Measurements from ENCODE around the gene PIGK. TPM values are rescaled to one million over a fixed set of nuclear protein-coding genes. Genes with fewer than 3 reads are reported as not detected.

Gene PIGK
- total and polyA plus RNA-seq, 2 donors (not counting 3 experiments of a cell fraction or from before 2014, with no cell fraction given), result 12.3 to 32.3 TPM

- no peak overlapping the region for H3K4me3 ChIP-seq (replicated peaks in 1 of 3; ENCODE audit: insufficient read depth in 1 of 3, low read depth in 1 of 3, low read length in 3 of 3)
- no peak overlapping the region for H3K27ac ChIP-seq (ENCODE audit: insufficient read depth, low read depth, low read length)
- POLR2A ChIA-PET, result no interaction called here
- TF ChIP-seq CTCF (IDR thresholded peaks at IDR 0.05; ENCODE audit: extremely low read depth in 1 of 2, insufficient read depth in 1 of 2, low read depth in 1 of 2, low read length in 2 of 2) (no peak), MAX (IDR thresholded peaks at IDR 0.05; ENCODE audit: insufficient read depth, insufficient read length) (no peak), JUN (IDR thresholded peaks at IDR 0.05; ENCODE audit: borderline replicate concordance, insufficient read depth, insufficient read length, low read depth) (no peak), EZH2 (IDR thresholded peaks at IDR 0.05; ENCODE audit: borderline replicate concordance, low read depth, low read length, severe bottlenecking) (no peak), POLR2A (IDR thresholded peaks at IDR 0.05; ENCODE audit: low read depth, low read length) (no peak), FOS (IDR thresholded peaks at IDR 0.05; ENCODE audit: borderline replicate concordance, insufficient read depth, low read length) (no peak), GATA2 (IDR thresholded peaks at IDR 0.05; ENCODE audit: insufficient read depth, insufficient read length, low read depth, low read length) (no peak), MYC (IDR thresholded peaks at IDR 0.05; ENCODE audit: low read depth, low read length) (no peak), POLR2AphosphoS5 (IDR thresholded peaks at IDR 0.05; ENCODE audit: insufficient read depth, low read depth, low read length) (no peak)
- H2AFZ ChIP-seq (ENCODE audit: low read depth, low read length), result no peak overlapping the region
- H3K4me2 ChIP-seq (ENCODE audit: insufficient read depth, low read length), result no peak overlapping the region
- intact Hi-C loops (cut with micrococcal nuclease) (no loop called here), dilution Hi-C loops (cut with MboI; ENCODE audit: extremely low pct_ligation_motif_present, low sequenced_read_pairs) (no loop called here)
- no peak for FAIRE-seq
- H3K79me2 ChIP-seq (ENCODE audit: control insufficient read depth, insufficient read depth, low read length), result no peaks in the 10 kb centered on the region
- no peaks in the 10 kb centered on the region for H3K9me1 ChIP-seq (replicated peaks; ENCODE audit: control insufficient read depth, extremely low read depth, insufficient read depth, low read length)
- no peak overlapping the region for H3K9ac ChIP-seq (replicated peaks; ENCODE audit: extremely low read depth, insufficient read depth, low read length)
- H3K9me3 ChIP-seq (replicated peaks; ENCODE audit: control insufficient read depth, insufficient read depth, low read length), result no peaks in the 10 kb centered on the region
- DNase-seq (ENCODE audit: low read depth, low spot score), result no peak
- no peaks in the 10 kb centered on the region for H4K20me1 ChIP-seq (replicated peaks; ENCODE audit: control insufficient read depth, extremely low read depth, insufficient read depth, low read length)
- no peaks in the 10 kb centered on the region for H3K36me3 ChIP-seq (ENCODE audit: control insufficient read depth in 2 of 2, extremely low read depth in 1 of 2, insufficient read depth in 2 of 2, low read length in 2 of 2)
- no peaks in the 10 kb centered on the region for H3K27me3 ChIP-seq (ENCODE audit: control insufficient read depth in 2 of 2, insufficient read depth in 2 of 2, low read length in 2 of 2)
- no TSS peak for BruUV-seq (replicated peaks)
- H3K4me1 ChIP-seq (ENCODE audit: control insufficient read depth, extremely low read depth, insufficient read depth, low read length), result no peaks in the 10 kb centered on the region
- CTCF ChIA-PET, result no interaction called here
These were observed 10.8 kb upstream of the PIGK start for GRCh38 chr1:77230051-77230450.

Data from endothelial cell of umbilical vein (primary cell).